Measurements from ENCODE around the gene RNF31.

RNF31 gene

GRCh38 chr14:24108336-24108874, 38.9 kb upstream of the RNF31 start:
- TF ChIP-seq, protein P1, sequence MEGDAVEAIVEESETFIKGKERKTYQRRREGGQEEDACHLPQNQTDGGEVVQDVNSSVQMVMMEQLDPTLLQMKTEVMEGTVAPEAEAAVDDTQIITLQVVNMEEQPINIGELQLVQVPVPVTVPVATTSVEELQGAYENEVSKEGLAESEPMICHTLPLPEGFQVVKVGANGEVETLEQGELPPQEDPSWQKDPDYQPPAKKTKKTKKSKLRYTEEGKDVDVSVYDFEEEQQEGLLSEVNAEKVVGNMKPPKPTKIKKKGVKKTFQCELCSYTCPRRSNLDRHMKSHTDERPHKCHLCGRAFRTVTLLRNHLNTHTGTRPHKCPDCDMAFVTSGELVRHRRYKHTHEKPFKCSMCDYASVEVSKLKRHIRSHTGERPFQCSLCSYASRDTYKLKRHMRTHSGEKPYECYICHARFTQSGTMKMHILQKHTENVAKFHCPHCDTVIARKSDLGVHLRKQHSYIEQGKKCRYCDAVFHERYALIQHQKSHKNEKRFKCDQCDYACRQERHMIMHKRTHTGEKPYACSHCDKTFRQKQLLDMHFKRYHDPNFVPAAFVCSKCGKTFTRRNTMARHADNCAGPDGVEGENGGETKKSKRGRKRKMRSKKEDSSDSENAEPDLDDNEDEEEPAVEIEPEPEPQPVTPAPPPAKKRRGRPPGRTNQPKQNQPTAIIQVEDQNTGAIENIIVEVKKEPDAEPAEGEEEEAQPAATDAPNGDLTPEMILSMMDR (IDR thresholded peaks at IDR 0.05): no peak
- H3K36me3 Mint-ChIP-seq (ENCODE audit: low read depth): peaks cover 19% of the 10 kb centered on the region
- no peak overlapping the region for H3K27ac Mint-ChIP-seq
- peaks cover 14% of the 10 kb centered on the region for H3K9me3 Mint-ChIP-seq
- no peak for DNase-seq
- H3K4me3 Mint-ChIP-seq: no peak overlapping the region
- peaks cover 11% of the 10 kb centered on the region for H3K4me1 Mint-ChIP-seq
- H3K27me3 Mint-ChIP-seq (ENCODE audit: low read depth, poor library complexity): no peaks in the 10 kb centered on the region

GRCh38 chr14:24110060-24110459, 37.2 kb upstream of the RNF31 start:
- H3K27ac Mint-ChIP-seq: no peak overlapping the region
- H3K36me3 Mint-ChIP-seq (ENCODE audit: low read depth): peaks cover 2% of the 10 kb centered on the region
- H3K4me1 Mint-ChIP-seq: peaks cover 11% of the 10 kb centered on the region
- H3K9me3 Mint-ChIP-seq: peaks cover under 1% of the 10 kb centered on the region
- H3K27me3 Mint-ChIP-seq (ENCODE audit: low read depth, poor library complexity): peaks cover 4% of the 10 kb centered on the region
- H3K4me3 Mint-ChIP-seq: no peak overlapping the region
- DNase-seq: no peak
- TF ChIP-seq, protein P1 (IDR thresholded peaks at IDR 0.05): no peak

- TF ChIP-seq, protein P1 (IDR thresholded peaks at IDR 0.05): no peak
- DNase-seq: no peak
- Mint-ChIP-seq H3K27ac (no peak overlapping the region), H3K36me3 (ENCODE audit: low read depth) (no peaks in the 10 kb centered on the region), H3K9me3 (no peaks in the 10 kb centered on the region), H3K4me3 (no peak overlapping the region), H3K27me3 (ENCODE audit: low read depth, poor library complexity) (peaks cover 7% of the 10 kb centered on the region), H3K4me1 (peaks cover 16% of the 10 kb centered on the region)
Measured at GRCh38 chr14:24110523-24110922, 36.8 kb upstream of the RNF31 start.

DNA sequence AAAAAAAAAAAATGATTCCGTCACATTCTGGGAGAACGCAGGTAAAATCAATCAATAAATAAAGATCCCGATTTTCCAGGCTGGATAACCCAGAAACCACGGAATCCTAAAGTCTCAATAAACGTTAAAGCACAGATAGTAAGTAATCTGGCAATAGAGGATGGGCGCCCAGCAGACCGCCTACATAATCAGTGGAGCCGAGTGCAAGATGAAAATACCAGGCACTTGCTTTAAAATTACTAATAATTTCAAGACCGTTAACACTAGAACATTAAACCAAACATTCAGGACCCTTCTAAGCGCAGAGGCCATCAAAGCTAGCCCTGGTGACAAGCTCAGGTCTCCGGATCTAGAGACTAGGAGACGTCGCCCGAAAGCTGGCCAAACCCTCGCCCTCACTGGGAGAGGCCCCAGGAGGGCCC, 33.9 kb upstream of the RNF31 start:
- TF ChIP-seq, protein P1 (IDR thresholded peaks at IDR 0.05): no peak
- Mint-ChIP-seq H3K27ac (peak overlapping the region; percentile 100), H3K27me3 (ENCODE audit: low read depth, poor library complexity) (peaks cover 10% of the 10 kb centered on the region), H3K4me1 (peaks cover 22% of the 10 kb centered on the region), H3K4me3 (peak overlapping the region; percentile 98), H3K9me3 (no peaks in the 10 kb centered on the region), H3K36me3 (ENCODE audit: low read depth) (peaks cover 19% of the 10 kb centered on the region)
- DNase-seq: no peak

DNA sequence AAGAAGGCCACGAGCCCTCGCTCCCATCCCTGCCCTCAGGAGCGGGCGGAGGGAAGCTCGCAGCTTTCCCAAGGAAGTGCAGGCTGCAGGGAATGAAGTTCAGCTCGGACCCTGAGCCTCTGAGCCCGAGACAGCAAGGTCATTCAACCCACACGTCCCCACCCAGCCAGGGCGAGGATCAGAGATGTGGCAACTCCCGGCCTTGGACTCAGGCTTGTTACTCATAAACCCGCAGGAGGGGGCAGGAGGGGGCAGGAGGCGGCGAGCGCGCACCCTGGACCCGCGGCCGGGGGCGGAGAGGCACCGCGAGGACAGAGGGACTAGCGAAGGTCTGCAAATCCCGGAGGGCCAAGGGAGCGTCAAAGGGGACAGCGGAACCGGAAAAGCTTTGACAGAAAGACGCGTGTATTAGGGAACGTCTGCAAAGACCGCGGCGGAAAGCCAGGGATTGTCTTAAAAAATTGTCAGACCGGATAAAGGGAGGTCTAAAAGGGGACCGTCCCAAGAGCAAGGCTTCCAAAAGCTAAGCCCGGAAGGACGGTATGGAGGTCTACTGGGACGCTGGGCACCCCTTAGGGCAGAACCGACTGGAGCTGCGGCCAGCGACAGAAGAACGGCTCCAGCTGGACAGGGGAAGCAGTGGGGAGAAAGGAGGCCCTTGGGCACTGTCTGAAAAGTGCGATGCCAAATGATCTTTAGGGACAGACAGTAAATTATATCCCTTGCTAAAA, 33.3 kb upstream of the RNF31 start:
- peaks cover 18% of the 10 kb centered on the region for H3K4me1 Mint-ChIP-seq

More for the DNA sequence above, 33.3 kb upstream of the RNF31 start:
- Mint-ChIP-seq H3K27me3 (ENCODE audit: low read depth, poor library complexity) (peaks cover 10% of the 10 kb centered on the region), H3K27ac (peak overlapping the region; percentile 100), H3K36me3 (ENCODE audit: low read depth) (peaks cover 25% of the 10 kb centered on the region), H3K4me3 (peak overlapping the region; percentile 98), H3K9me3 (no peaks in the 10 kb centered on the region)
- peak; percentile 74 for DNase-seq
- TF ChIP-seq, protein P1 (IDR thresholded peaks at IDR 0.05): no peak
